ENCODE results near the gene FA2H.

DNA sequence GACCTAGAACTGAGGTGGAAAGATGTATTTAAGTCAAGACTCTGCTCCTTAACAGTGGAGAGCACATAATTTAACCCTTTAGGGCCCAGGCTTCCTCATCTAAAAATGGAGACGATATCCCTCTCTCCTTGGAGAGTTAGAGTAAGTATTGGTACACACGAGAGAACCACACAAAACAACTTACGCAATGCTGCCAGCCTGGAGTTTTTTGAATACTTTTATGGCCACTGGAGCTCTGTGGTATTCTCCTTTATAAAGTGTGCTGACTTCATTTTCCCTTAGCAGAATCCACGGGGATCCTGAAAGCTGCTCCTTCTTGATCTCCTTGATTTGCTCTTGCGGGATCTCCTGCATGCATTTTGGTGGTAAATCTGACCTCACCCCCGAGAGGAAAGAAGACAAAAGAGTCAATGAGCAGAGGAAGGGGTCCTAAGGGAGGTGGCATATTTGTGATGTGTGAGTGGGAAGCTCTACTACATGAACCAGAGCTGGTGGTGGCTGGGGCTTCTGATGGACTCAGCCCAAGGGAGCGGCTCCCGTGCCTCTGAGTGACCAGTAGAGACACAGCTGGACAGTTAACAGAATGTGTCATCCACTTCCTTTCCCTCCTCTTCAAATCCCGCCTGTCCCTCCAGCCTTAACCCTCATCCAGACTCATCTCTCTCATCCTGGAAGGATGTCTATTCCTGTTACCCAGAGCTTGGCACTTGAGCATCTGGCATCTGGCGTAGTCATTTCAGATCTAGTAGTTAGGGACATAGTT lies 83.3 kb downstream of the FA2H start:
- TF ChIP-seq, protein P1, sequence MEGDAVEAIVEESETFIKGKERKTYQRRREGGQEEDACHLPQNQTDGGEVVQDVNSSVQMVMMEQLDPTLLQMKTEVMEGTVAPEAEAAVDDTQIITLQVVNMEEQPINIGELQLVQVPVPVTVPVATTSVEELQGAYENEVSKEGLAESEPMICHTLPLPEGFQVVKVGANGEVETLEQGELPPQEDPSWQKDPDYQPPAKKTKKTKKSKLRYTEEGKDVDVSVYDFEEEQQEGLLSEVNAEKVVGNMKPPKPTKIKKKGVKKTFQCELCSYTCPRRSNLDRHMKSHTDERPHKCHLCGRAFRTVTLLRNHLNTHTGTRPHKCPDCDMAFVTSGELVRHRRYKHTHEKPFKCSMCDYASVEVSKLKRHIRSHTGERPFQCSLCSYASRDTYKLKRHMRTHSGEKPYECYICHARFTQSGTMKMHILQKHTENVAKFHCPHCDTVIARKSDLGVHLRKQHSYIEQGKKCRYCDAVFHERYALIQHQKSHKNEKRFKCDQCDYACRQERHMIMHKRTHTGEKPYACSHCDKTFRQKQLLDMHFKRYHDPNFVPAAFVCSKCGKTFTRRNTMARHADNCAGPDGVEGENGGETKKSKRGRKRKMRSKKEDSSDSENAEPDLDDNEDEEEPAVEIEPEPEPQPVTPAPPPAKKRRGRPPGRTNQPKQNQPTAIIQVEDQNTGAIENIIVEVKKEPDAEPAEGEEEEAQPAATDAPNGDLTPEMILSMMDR (conservative IDR thresholded peaks at IDR 0.05 in 1 of 2, IDR thresholded peaks at IDR 0.05 in 1 of 2; ENCODE audit: extremely low read depth in 1 of 2, insufficient read depth in 1 of 2, low read depth in 1 of 2, low read length in 2 of 2), result no peak
- no peak for TF ChIP-seq EZH2 (IDR thresholded peaks at IDR 0.05; ENCODE audit: borderline replicate concordance, low read length)

Data from mammary epithelial cell (primary cell).